Stimulated activated memory B cell treated with anti-CD40 and anti-IgM and Interleukin-4, amounts not matched to agents 10 μg/mL and 1 μg/mL and 100 μg/mL, for 72 hours (primary cell): ENCODE measurements around the gene MYO1G.
"Not testable (repeated sequence)": the region's sequence is repeated elsewhere in the genome, so short reads cannot be mapped to it uniquely, and the experiment has no call there.

Experiments
- ATAC-seq: fragments of 150-1000 bp; cut with Tn5 transposase; 2 replicates; pipeline ENCODE4 v1.10.0; 2021
- H3K27ac Mint-ChIP-seq: one replicate; pipeline ENCODE4 v1.8.0; 2022; ENCODE audit warnings: mild to moderate bottlenecking, mixed read lengths
- H3K27me3 Mint-ChIP-seq: one replicate; pipeline ENCODE4 v1.8.0; 2022; ENCODE audit warnings: mixed read lengths
- H3K36me3 Mint-ChIP-seq: one replicate; pipeline ENCODE4 v1.8.0; 2022; ENCODE audit warnings: mixed read lengths
- H3K4me1 Mint-ChIP-seq: one replicate; pipeline ENCODE4 v1.8.0; 2022; ENCODE audit warnings: mixed read lengths
- H3K4me3 Mint-ChIP-seq: one replicate; pipeline ENCODE4 v1.8.0; 2022; ENCODE audit warnings: mild to moderate bottlenecking, moderate library complexity, mixed read lengths
- H3K9me3 Mint-ChIP-seq: one replicate; pipeline ENCODE4 v1.8.0; 2022; ENCODE audit warnings: mixed read lengths

MYO1G gene

DNA sequence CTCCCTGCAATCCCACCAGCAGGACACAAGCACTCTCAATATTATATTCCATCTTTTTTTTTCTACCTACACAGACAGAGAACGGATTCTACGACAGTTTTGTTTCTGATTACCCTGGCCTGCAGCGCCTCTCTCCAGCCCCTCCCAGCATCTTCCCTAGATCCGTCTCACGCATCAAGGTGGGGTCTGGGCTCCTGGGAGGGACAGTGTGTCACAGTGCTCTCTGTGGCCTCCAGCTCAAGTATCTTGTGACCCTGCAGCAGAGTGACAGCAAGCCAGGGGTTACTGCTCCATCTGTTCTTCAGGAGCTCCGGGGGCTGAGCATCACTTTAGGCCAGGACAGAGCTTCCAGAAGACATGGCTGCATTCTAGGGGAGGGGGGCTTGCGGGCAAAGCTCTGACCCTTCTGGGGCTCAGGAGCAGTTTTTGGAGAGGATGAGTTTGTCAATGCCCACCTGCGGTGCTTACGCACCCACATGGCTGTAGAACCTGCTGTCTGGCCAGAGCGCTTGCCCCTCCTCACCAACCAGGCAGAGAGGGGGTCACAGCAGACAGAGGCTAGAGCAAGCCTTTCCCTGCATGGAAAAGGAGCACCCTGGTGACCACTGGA lies 22.6 kb downstream of the MYO1G start:
- Mint-ChIP-seq H3K36me3 (peaks cover 6% of the 10 kb centered on the region), H3K4me1 (peaks cover 28% of the 10 kb centered on the region), H3K27ac (no peak overlapping the region), H3K4me3 (no peak overlapping the region), H3K27me3 (no peaks in the 10 kb centered on the region), H3K9me3 (peaks cover 2% of the 10 kb centered on the region)
- ATAC-seq = no peak

DNA sequence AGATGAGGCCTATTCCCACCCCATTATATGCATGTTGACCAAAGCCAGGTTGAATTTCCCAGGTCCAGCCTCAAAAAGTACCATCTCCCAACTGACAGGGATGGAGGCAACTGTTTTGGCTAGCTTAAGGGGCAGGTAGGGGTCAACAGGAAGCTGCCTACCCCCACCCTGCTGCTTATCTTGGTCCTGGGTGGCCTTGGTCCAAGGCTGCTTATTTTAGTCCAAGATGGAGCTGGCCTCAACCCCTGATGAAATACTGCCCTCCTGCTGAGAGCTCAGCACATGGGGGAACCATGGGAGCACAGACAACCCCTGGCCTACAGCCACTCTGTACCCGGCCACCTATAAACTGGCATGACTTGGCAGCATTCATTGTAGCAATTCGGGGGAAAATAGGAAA lies 23.1 kb downstream of the MYO1G start:
- peaks cover under 1% of the 10 kb centered on the region for H3K27me3 Mint-ChIP-seq
- H3K4me3 Mint-ChIP-seq = no peak overlapping the region
- peaks cover 28% of the 10 kb centered on the region for H3K4me1 Mint-ChIP-seq
- peaks cover 2% of the 10 kb centered on the region for H3K9me3 Mint-ChIP-seq
- no peak overlapping the region for H3K27ac Mint-ChIP-seq
- H3K36me3 Mint-ChIP-seq = peaks cover 5% of the 10 kb centered on the region
- ATAC-seq = no peak

- Mint-ChIP-seq H3K4me3 (no peak overlapping the region), H3K36me3 (no peaks in the 10 kb centered on the region), H3K27me3 (peaks cover 18% of the 10 kb centered on the region), H3K9me3 (no peaks in the 10 kb centered on the region), H3K4me1 (peaks cover 2% of the 10 kb centered on the region), H3K27ac (no peak overlapping the region)
- no peak for ATAC-seq
These were observed 25.7 kb downstream of the MYO1G start for GRCh38 chr7:44953156-44953555.

GRCh38 chr7:44949303-44949702 lies 29.5 kb downstream of the MYO1G start:
- H3K27ac Mint-ChIP-seq = no peak overlapping the region
- H3K27me3 Mint-ChIP-seq = peaks cover 25% of the 10 kb centered on the region
- H3K4me1 Mint-ChIP-seq = no peaks in the 10 kb centered on the region
- no peaks in the 10 kb centered on the region for H3K36me3 Mint-ChIP-seq
- H3K4me3 Mint-ChIP-seq = no peak overlapping the region
- no peak for ATAC-seq
- no peaks in the 10 kb centered on the region for H3K9me3 Mint-ChIP-seq

- Mint-ChIP-seq H3K27ac (no peak overlapping the region), H3K4me3 (no peak overlapping the region), H3K4me1 (no peaks in the 10 kb centered on the region), H3K36me3 (no peaks in the 10 kb centered on the region), H3K9me3 (no peaks in the 10 kb centered on the region), H3K27me3 (peaks cover 22% of the 10 kb centered on the region)
- no peak for ATAC-seq
These were observed 33.3 kb downstream of the MYO1G start for GRCh38 chr7:44945479-44945878.

DNA sequence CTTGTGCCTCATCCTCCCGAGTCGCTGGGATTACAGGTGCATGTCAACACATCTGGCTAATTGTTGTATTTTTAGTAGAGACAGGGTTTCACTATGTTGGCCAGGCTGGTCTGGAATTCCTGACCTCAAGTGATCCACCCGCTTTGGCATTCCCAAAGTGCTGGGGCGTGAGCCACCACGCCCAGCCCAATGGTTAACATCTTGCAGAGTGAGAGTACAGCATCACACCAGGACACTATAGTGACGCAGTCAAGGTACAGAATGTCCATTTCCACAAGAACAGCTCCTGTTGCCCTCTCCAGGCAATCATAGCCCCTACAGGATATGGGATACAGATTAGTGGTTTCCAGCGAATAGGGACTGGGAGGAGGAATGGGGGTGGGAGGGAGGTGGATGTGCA lies 34.0 kb downstream of the MYO1G start:
- no peak overlapping the region for H3K4me3 Mint-ChIP-seq
- peaks cover 17% of the 10 kb centered on the region for H3K27me3 Mint-ChIP-seq
- H3K9me3 Mint-ChIP-seq = no peaks in the 10 kb centered on the region
- H3K4me1 Mint-ChIP-seq = no peaks in the 10 kb centered on the region
- ATAC-seq = no peak
- H3K27ac Mint-ChIP-seq = no peak overlapping the region
- H3K36me3 Mint-ChIP-seq = no peaks in the 10 kb centered on the region

DNA sequence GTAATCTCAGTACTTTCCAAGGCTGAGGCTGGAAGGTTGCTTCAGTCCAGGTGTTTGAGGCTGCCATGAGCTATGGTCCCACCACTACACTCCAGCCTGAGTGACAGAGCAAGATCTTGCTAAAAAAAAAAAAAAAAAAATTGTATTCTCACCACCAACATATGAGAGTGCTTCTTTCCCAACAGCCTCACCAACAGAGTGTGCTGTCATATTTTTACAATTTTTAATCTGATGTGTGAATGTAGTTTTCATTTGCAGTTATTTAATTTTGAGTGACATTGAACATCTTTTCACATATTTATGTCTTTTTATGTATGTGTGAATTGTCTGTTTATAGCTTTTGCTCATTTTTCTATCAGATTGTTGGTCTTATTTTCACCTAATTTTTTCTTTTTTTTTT lies 35.2 kb downstream of the MYO1G start:
- no peaks in the 10 kb centered on the region for H3K9me3 Mint-ChIP-seq
- H3K27ac Mint-ChIP-seq = no peak overlapping the region
- no peak for ATAC-seq
- H3K4me1 Mint-ChIP-seq = no peaks in the 10 kb centered on the region
- no peaks in the 10 kb centered on the region for H3K36me3 Mint-ChIP-seq
- H3K27me3 Mint-ChIP-seq = peaks cover 12% of the 10 kb centered on the region
- no peak overlapping the region for H3K4me3 Mint-ChIP-seq

- Mint-ChIP-seq H3K27ac (no peak overlapping the region), H3K27me3 (peaks cover 12% of the 10 kb centered on the region), H3K36me3 (no peaks in the 10 kb centered on the region), H3K4me3 (no peak overlapping the region), H3K9me3 (no peaks in the 10 kb centered on the region), H3K4me1 (no peaks in the 10 kb centered on the region)
- ATAC-seq = no peak
These were observed 41.4 kb downstream of the MYO1G start for GRCh38 chr7:44937426-44937825.

GRCh38 chr7:44936322-44936721 lies 42.5 kb downstream of the MYO1G start:
- Mint-ChIP-seq H3K27me3 (peaks cover 17% of the 10 kb centered on the region), H3K4me3 (no peak overlapping the region), H3K27ac (no peak overlapping the region), H3K36me3 (no peaks in the 10 kb centered on the region), H3K9me3 (no peaks in the 10 kb centered on the region), H3K4me1 (no peaks in the 10 kb centered on the region)
- ATAC-seq = no peak

DNA sequence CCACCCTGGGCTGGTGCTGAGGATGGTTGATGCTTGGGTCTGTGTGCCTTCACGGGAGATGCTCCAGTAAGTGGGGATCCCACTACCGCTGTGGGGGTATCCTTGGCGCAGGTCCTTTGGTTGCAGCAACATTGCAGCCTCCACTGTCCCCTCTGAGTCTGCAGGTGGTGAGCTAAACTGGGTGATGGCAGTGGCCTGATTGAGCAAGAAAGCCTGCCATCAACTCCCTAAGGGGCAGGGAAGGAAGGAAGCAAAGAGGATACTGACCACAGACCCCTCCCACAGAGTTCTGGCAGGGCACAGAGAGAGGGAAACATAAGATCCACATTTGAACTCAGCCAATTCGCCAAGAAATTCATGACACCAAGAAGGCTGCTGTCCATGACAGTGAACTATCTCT lies 43.2 kb downstream of the MYO1G start:
- H3K4me3 Mint-ChIP-seq = no peak overlapping the region
- H3K4me1 Mint-ChIP-seq = no peaks in the 10 kb centered on the region
- H3K36me3 Mint-ChIP-seq = no peaks in the 10 kb centered on the region
- no peaks in the 10 kb centered on the region for H3K9me3 Mint-ChIP-seq
- H3K27ac Mint-ChIP-seq = no peak overlapping the region
- H3K27me3 Mint-ChIP-seq = peaks cover 22% of the 10 kb centered on the region
- ATAC-seq = no peak

- no peak overlapping the region for H3K4me3 Mint-ChIP-seq
- peaks cover 24% of the 10 kb centered on the region for H3K27me3 Mint-ChIP-seq
- H3K27ac Mint-ChIP-seq = no peak overlapping the region
- no peak for ATAC-seq
- no peaks in the 10 kb centered on the region for H3K36me3 Mint-ChIP-seq
- H3K4me1 Mint-ChIP-seq = no peaks in the 10 kb centered on the region
- no peaks in the 10 kb centered on the region for H3K9me3 Mint-ChIP-seq
These were observed 43.8 kb downstream of the MYO1G start for GRCh38 chr7:44935016-44935415.

DNA sequence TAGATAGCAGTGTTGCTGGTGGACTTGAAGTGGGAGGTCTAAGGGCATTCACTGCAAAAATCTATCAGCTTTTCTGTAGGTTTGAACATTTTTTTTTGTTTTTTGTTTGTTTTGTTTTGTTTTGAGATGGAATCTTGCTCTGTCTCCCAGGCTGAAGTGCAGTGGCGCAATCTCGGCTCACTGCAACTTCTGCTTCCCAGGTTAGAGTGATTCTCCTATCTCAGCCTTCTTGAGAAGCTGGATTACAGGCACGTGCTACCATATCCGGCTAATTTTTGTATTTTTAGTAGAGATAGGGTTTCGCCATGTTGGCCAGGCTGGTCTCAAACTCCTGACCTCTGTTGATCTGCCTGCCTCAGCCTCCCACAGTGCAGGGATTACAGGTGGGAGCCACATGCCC lies 44.3 kb downstream of the MYO1G start:
- H3K4me3 Mint-ChIP-seq, H3K36me3 Mint-ChIP-seq, ATAC-seq, H3K4me1 Mint-ChIP-seq, H3K9me3 Mint-ChIP-seq, H3K27ac Mint-ChIP-seq: not testable (repeated sequence)
- H3K27me3 Mint-ChIP-seq = peaks cover 29% of the 10 kb centered on the region

GRCh38 chr7:44930921-44931320 lies 47.9 kb downstream of the MYO1G start:
- Mint-ChIP-seq H3K27ac (no peak overlapping the region), H3K36me3 (no peaks in the 10 kb centered on the region), H3K4me1 (no peaks in the 10 kb centered on the region), H3K4me3 (no peak overlapping the region), H3K9me3 (peaks cover 3% of the 10 kb centered on the region), H3K27me3 (peaks cover 47% of the 10 kb centered on the region)
- no peak for ATAC-seq

- Mint-ChIP-seq H3K36me3 (no peaks in the 10 kb centered on the region), H3K27ac (no peak overlapping the region), H3K27me3 (peaks cover 1% of the 10 kb centered on the region), H3K4me3 (no peak overlapping the region), H3K9me3 (no peaks in the 10 kb centered on the region), H3K4me1 (peaks cover 12% of the 10 kb centered on the region)
- peak; percentile 41 for ATAC-seq
These were observed 56.5 kb downstream of the MYO1G start for GRCh38 chr7:44922351-44922694.

DNA sequence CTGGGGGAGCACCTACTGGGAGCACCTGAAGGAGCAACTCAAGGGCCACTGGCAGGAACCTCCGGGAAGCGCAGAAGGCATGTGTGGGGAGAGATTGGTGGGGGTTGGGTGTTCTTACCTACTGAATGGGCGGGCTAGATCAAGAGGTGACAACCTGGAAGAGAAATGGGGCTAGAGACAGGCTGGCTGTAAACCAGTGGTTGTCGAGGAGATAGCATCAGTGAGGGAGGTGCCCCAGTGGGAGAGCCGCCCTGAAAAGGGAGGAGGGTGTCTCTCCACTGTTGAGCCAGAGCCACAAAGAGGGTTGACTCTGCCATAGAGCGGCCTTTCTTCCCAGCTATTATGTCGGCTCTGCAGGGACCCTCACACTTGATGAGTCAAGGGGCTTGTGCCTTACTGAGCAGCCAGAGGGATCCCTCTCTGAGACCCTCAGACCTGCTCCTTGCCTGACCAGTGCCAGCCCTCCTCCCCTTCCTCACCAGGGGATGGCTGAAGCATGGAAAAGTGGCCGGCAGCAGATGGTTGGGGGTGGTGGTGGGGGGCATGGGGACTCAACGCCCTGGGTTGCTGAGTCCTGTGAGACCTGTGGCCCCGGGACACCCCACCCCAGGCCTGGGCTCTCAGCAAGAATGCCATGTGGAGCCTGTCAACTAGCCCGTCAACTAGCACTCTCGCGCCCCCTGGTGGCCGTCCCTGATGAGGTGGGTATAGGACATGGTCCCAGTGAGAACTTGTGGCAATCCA lies 57.0 kb downstream of the MYO1G start:
- peak overlapping the region; percentile 26 for H3K27ac Mint-ChIP-seq
- peak; percentile 96 for ATAC-seq
- H3K4me1 Mint-ChIP-seq = peaks cover 12% of the 10 kb centered on the region
- H3K9me3 Mint-ChIP-seq = no peaks in the 10 kb centered on the region
- H3K4me3 Mint-ChIP-seq = no peak overlapping the region
- H3K36me3 Mint-ChIP-seq = no peaks in the 10 kb centered on the region
- no peaks in the 10 kb centered on the region for H3K27me3 Mint-ChIP-seq

GRCh38 chr7:44920119-44920518 lies 58.7 kb downstream of the MYO1G start:
- peaks cover 15% of the 10 kb centered on the region for H3K4me1 Mint-ChIP-seq
- no peak overlapping the region for H3K27ac Mint-ChIP-seq
- no peaks in the 10 kb centered on the region for H3K36me3 Mint-ChIP-seq
- H3K9me3 Mint-ChIP-seq = no peaks in the 10 kb centered on the region
- H3K27me3 Mint-ChIP-seq = no peaks in the 10 kb centered on the region
- H3K4me3 Mint-ChIP-seq = no peak overlapping the region
- no peak for ATAC-seq
